A549 treated with GW870086 at 1 μM for 4 hours (cell line): ENCODE data around the gene SRD5A1. TPM values are rescaled to one million over a fixed set of nuclear protein-coding genes. Genes with fewer than 3 reads are reported as not detected.

Experiments
- total RNA-seq: library from RNA; stranded (reverse); fragments of 200-300 nt; extraction: Qiagen RNA extraction; gene quantifications from 5 replicates; pipeline ENCODE4 v1.2.3, GENCODE V29; 2022; ENCODE audit warnings: low read depth

SRD5A1 gene, protein sequence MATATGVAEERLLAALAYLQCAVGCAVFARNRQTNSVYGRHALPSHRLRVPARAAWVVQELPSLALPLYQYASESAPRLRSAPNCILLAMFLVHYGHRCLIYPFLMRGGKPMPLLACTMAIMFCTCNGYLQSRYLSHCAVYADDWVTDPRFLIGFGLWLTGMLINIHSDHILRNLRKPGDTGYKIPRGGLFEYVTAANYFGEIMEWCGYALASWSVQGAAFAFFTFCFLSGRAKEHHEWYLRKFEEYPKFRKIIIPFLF
- 17.1 to 31.8 TPM (median 29.1 TPM) in 5 replicates for total RNA-seq

DNA sequence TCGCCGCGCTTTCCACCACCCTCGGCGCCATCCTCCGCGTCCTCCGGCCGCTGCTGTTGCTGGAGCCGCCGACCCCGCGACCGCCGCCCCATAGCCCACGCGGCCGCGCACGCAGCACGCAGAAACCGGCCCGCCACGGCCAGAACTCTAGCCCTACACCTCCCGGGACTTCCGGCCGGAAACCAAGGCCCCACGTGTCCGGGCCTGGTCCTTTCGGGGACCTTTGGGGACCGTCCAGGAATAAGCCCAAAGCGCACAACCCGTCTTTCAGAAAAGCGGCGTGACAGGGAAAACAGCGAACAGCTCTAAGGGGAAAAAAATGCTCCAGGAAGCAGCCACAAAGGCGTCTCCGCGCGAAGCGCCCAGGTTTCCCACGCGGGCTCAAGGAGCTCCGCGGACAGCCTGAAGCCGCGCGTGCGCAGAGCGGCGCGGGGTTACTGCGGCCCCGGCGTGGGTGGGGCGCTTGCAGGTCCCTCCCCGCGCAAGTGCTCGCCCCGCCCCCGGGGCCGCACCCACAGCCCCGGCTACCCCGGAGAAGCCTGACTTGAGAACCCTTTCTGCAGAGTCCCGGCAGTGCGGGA, at the start of gene SRD5A1, which contains the start of gene NSUN2:
Gene SRD5A1, plus strand, starts transcription at position 553 of the 581 bp plus-strand sequence. CDS start 137 bp downstream, outside the sequence.
Gene NSUN2, minus strand, starts transcription at position 157 of the 581 bp plus-strand sequence. Its CDS starts 65 bp downstream, at position 92.

DNA sequence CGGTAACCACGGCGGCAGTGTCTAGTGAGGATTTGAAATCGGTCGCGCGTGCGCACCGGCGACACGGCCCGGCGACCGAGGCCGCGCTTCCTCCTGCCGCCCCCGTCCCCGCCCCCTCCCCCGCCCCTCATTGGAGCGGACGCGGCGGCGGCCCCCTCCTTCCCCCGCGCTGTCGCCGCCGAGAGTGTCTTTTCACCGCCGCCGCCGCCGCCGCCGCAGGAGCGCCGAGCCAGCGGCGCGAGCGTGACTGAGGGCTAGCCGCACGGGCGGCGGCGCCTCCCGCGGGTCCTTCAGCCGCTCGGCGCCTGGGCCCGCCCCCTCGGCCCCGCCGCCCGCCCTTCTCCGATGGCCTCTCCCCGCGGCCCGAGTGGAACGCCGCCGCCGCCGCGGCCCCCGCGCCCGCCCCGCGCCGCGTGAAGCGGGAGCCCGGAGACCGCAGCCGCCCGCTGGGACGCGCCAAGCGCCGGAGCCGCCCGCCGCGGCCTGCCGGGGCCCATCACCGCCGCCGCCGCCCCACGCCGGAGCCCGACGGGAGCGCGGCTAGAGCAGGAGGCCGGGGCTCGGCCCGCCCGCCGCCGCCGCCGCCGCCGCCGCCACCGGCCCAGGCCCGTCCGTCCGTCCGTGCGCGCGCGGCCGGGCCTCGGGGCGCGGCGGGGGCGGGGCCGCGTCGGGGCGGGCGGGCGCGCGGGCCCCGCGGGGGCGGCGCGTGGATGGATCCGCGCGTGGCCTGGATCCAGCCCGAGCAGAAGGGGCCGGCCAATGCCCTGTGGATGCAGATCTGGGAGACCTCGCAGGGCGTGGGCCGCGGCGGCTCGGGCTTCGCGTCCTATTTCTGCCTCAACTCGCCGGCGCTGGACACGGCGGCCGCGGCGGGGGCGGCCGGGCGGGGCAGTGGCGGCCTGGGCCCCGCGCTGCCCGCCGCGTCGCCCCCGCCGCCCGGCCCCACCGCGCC, 80.3 kb downstream of the SRD5A1 start, which contains the start of gene TENT4A:
Gene TENT4A, plus strand, starts transcription at position 159 of the 952 bp plus-strand sequence. Its CDS starts 552 bp downstream, at position 711.

Other genes with a start within 250 kb of the SRD5A1 start
- 0.11 to 0.23 TPM (median 0.20 TPM) in 5 replicates for gene UBE2QL1, start 184.6 kb upstream of the SRD5A1 start, total RNA-seq
- 88.2 to 102 TPM (median 96.6 TPM) in 5 replicates for gene NSUN2, start 396 bp upstream of the SRD5A1 start, total RNA-seq
- 18.0 to 22.8 TPM (median 20.3 TPM) in 5 replicates for gene TENT4A, start 80.0 kb downstream of the SRD5A1 start, total RNA-seq